Naive B cell (primary cell): ENCODE data around the gene TMEM139. TPM values are rescaled to one million over a fixed set of nuclear protein-coding genes. Genes with fewer than 3 reads are reported as not detected.
A peak's percentile ranks its signal among the peaks of the same experiment; 100 is the strongest.
"Not testable (repeated sequence)": the region's sequence is repeated elsewhere in the genome, so short reads cannot be mapped to it uniquely, and the experiment has no call there.

Source experiments
- ATAC-seq, 2 donors: fragments of 150-1000 bp; cut with Tn5 transposase; 2 replicates each; pipeline ENCODE4 v1.10.0; 2021; ENCODE audit warnings: low read depth in 2 of 2, mild to moderate bottlenecking in 2 of 2, moderate library complexity in 2 of 2
- DNase-seq: peaks from one replicate; pipeline ENCODE4 v3.0.0; 2022
- H3K27ac Mint-ChIP-seq, 6 donors: one replicate each; pipeline ENCODE4 v1.8.0; 2020 to 2022; ENCODE audit warnings: mild to moderate bottlenecking in 6 of 6, mixed read lengths in 6 of 6, moderate library complexity in 5 of 6, inconsistent platforms in 2 of 6
- H3K27me3 Mint-ChIP-seq, 3 donors: one replicate each; pipeline ENCODE4 v1.8.0; 2021 to 2022; ENCODE audit warnings: mixed read lengths in 3 of 3, mild to moderate bottlenecking in 1 of 3
- H3K36me3 Mint-ChIP-seq, 2 donors: one replicate each; pipeline ENCODE4 v1.8.0; 2020 to 2022; ENCODE audit warnings: mixed read lengths in 2 of 2, inconsistent platforms in 1 of 2, mild to moderate bottlenecking in 1 of 2
- H3K4me1 Mint-ChIP-seq, 3 donors: one replicate each; pipeline ENCODE4 v1.8.0; 2020 to 2022; ENCODE audit warnings: mixed read lengths in 3 of 3, inconsistent platforms in 1 of 3, mild to moderate bottlenecking in 1 of 3, moderate library complexity in 1 of 3
- H3K4me3 Mint-ChIP-seq, 8 donors: one replicate each; pipeline ENCODE4 v1.8.0; 2020 to 2022; ENCODE audit warnings: mild to moderate bottlenecking in 8 of 8, mixed read lengths in 8 of 8, moderate library complexity in 8 of 8, inconsistent platforms in 2 of 8
- H3K9me3 Mint-ChIP-seq, 7 donors: one replicate each; pipeline ENCODE4 v1.8.0; 2020 to 2022; ENCODE audit warnings: mixed read lengths in 7 of 7, mild to moderate bottlenecking in 5 of 7, inconsistent platforms in 2 of 7, moderate library complexity in 1 of 7
- polyA plus RNA-seq, 6 donors: library from polyadenylated mRNA; unstranded; fragments of 300-500 nt; fragmentation: Illumina TruSeq; gene quantifications; one replicate each; pipeline ENCODE4 v1.2.3, GENCODE V29; 2021; ENCODE audit warnings: low read depth in 6 of 6

TMEM139 gene
- polyA plus RNA-seq, 6 donors from 2014 or later: 0.32 TPM; not detected in 4

GRCh38 chr7:143263266-143264195, 21.2 kb upstream of the TMEM139 start, which contains the start of gene GSTK1:
Gene GSTK1 (plus strand): TSS chr7:143263441. CDS start chr7:143263514, 73 bp downstream.
- ATAC-seq: peak; percentile 88 to 92
- DNase-seq: peak; percentile 67
- Mint-ChIP-seq H3K4me1 (peaks cover 34 to 53% (median 37%) of the 10 kb centered on the region in 3 donors), H3K36me3 (no peaks in the 10 kb centered on the region), H3K4me3 (peak within 1 kb of the TSS; percentile 94 to 98 (median 96)), H3K27me3 (no peaks in the 10 kb centered on the region), H3K27ac (peak within 1 kb of the TSS; percentile 91 to 98 (median 92)), H3K9me3 (no peaks in the 10 kb centered on the region)

- peak overlapping the region; percentile 94 to 98 (median 96) for H3K4me3 Mint-ChIP-seq
- not testable (repeated sequence) for H3K27me3 Mint-ChIP-seq, DNase-seq, H3K9me3 Mint-ChIP-seq, ATAC-seq, H3K36me3 Mint-ChIP-seq
- H3K27ac Mint-ChIP-seq: peak overlapping the region; percentile 72 to 92 (median 90)
- H3K4me1 Mint-ChIP-seq: peaks cover 30 to 53% (median 33%) of the 10 kb centered on the region in 3 donors
Observed at GRCh38 chr7:143264196-143264568, 20.6 kb upstream of the TMEM139 start.

- Mint-ChIP-seq H3K4me3 (peak overlapping the region in 5 of 8 donors; percentile 7 to 95 (median 13)), H3K9me3 (no peaks in the 10 kb centered on the region), H3K27ac (peak overlapping the region in 3 of 6 donors; percentile 54 to 92 (median 54)), H3K36me3 (peaks cover 0 to 6% of the 10 kb centered on the region in 2 donors), H3K4me1 (peaks cover 27 to 50% (median 39%) of the 10 kb centered on the region in 3 donors), H3K27me3 (no peaks in the 10 kb centered on the region)
- ATAC-seq (no peak), DNase-seq (no peak)
Observed at GRCh38 chr7:143265017-143265693, 19.6 kb upstream of the TMEM139 start.

DNA sequence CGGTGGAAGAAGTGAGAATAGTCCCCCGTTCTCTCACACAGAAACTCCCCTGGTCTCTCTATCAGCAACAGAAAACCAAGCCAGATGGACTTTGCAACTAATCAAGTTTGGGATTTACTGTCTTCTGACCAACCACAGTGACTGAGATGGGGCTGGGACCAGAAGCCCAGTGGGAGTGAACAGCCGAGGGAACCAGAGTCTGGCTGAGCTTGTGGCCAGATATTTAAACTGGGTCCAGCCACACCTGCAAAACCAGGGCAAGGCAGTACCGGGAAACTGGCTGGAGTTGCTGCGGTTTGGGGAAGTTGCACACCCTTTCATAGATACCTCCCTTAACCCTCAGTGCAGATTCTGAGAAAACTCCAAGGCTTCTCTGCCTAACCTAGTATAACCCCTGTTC, 15.5 kb upstream of the TMEM139 start:
- H3K9me3 Mint-ChIP-seq: no peaks in the 10 kb centered on the region
- H3K27me3 Mint-ChIP-seq: no peaks in the 10 kb centered on the region
- ATAC-seq (no peak), DNase-seq (no peak)
- H3K27ac Mint-ChIP-seq: peak overlapping the region in 4 of 6 donors; percentile 57 to 87 (median 64)
- H3K4me3 Mint-ChIP-seq: no peak overlapping the region
- peaks cover 0 to 7% of the 10 kb centered on the region in 2 donors for H3K36me3 Mint-ChIP-seq
- peaks cover 16 to 30% (median 29%) of the 10 kb centered on the region in 3 donors for H3K4me1 Mint-ChIP-seq

DNA sequence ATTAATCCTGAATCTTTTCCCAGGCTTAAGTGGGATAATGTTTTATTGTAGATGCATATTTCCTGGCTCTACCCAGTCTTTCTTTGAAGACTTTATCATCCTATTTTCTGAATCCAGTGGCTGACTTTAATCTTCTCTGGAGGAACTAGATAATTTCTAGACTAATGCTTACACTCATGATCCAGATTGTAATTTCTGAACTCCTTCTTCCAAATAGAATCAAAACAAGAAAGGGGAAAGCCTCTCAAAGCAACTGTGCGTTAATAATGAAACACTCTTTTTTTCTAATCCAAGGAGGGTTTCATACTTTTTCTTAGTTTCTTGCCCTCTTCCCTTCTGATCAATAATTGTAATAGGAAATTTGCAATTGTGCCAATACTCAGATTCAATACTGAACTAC, 13.5 kb upstream of the TMEM139 start:
- Mint-ChIP-seq H3K9me3 (no peaks in the 10 kb centered on the region), H3K27me3 (no peaks in the 10 kb centered on the region), H3K36me3 (peaks cover 0 to 7% of the 10 kb centered on the region in 2 donors), H3K27ac (peak overlapping the region in 1 of 6 donors; percentile 62), H3K4me1 (peaks cover 4 to 16% (median 15%) of the 10 kb centered on the region in 3 donors), H3K4me3 (no peak overlapping the region)
- DNase-seq (no peak), ATAC-seq (no peak)

- Mint-ChIP-seq H3K4me3 (no peak overlapping the region), H3K27me3 (no peaks in the 10 kb centered on the region), H3K36me3 (peaks cover 0 to 7% of the 10 kb centered on the region in 2 donors), H3K4me1 (peaks cover 4 to 15% (median 13%) of the 10 kb centered on the region in 3 donors), H3K27ac (peak overlapping the region in 2 of 6 donors; percentile 16 to 38), H3K9me3 (no peaks in the 10 kb centered on the region)
- ATAC-seq (no peak), DNase-seq (no peak)
Observed at GRCh38 chr7:143272871-143273270, 11.9 kb upstream of the TMEM139 start.

DNA sequence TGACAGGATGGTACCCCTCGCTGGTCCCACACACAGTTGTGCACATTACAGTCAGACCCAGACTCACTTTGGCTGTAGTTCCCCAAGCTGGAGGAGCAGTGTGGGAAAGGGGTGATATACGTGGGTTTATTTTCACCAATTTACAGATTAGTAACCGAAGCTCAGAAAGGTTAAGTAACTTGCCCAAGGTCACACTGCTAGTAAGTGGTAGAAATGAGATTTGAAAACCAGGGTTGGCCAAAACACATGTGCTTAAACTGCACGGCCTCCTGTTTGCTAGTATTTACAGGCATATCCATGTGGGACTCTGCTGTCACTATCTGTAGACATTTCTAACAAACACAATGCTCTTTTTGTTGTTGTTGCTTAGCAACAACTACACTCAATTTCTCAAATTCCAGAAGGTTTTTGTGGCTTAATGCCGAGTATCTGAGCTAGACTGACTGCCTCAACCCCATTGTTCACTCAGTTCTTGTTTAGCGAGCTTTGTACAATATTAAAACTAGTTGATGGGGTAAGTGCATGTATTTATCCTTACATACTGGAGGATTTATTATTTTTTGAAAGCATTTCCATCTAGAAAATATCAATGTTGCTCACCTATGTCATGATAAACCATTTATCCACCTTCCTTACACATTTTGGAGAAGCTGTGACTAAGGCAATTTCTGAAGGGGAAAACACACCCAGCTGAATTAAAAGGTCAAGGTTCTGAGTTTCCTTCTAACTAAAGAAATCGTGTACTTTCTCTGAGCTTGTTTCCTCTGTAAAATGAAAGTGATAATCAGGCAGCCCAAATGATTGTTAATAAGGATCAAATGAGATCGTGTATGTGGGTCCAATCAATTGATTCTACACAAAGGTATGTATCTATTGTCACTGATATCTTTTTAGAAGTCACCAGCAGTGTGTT, 5.3 kb upstream of the TMEM139 start:
- Mint-ChIP-seq H3K27me3 (no peaks in the 10 kb centered on the region), H3K27ac (peak overlapping the region in 2 of 6 donors; percentile 71), H3K9me3 (no peaks in the 10 kb centered on the region), H3K36me3 (no peaks in the 10 kb centered on the region), H3K4me1 (peaks cover 22 to 33% (median 25%) of the 10 kb centered on the region in 3 donors), H3K4me3 (peak overlapping the region in 5 of 8 donors; percentile 5 to 35 (median 14))
- ATAC-seq (peak in 1 of 2 donors; percentile 27), DNase-seq (no peak)

- H3K36me3 Mint-ChIP-seq: no peaks in the 10 kb centered on the region
- no peaks in the 10 kb centered on the region for H3K27me3 Mint-ChIP-seq
- ATAC-seq: no peak
- H3K4me1 Mint-ChIP-seq: peaks cover 23 to 39% (median 25%) of the 10 kb centered on the region in 3 donors
- DNase-seq: no peak
- peak overlapping the region in 4 of 6 donors; percentile 54 to 81 (median 64) for H3K27ac Mint-ChIP-seq
- H3K4me3 Mint-ChIP-seq: peak overlapping the region in 3 of 8 donors; percentile 14 to 35 (median 14)
- H3K9me3 Mint-ChIP-seq: no peaks in the 10 kb centered on the region
Observed at GRCh38 chr7:143280160-143280559, 4.6 kb upstream of the TMEM139 start.

- no peaks in the 10 kb centered on the region for H3K27me3 Mint-ChIP-seq
- H3K4me1 Mint-ChIP-seq: peaks cover 23 to 39% (median 29%) of the 10 kb centered on the region in 3 donors
Observed at GRCh38 chr7:143280566-143280965, 4.2 kb upstream of the TMEM139 start.

DNA sequence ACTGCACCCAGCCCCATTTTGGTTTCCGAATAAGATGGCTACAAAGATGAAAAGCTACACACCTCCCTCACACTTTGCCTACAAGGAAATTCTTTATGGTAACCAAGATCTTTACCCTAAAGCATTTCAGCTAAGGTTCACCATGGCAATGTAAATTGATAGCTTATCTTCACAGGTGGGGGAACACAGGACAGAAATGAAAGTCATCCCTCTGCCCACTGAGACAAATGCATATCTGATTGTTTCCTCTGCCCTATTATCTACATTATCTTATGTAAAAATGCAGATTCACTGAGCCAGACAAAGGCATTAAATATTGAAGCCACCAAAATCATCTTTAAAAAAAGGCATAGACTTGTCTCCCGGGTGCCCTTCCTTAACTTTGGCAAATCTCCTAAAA, 3.2 kb upstream of the TMEM139 start:
- ATAC-seq: no peak
- Mint-ChIP-seq H3K27ac (no peak overlapping the region), H3K36me3 (no peaks in the 10 kb centered on the region), H3K4me1 (peaks cover 23 to 39% (median 30%) of the 10 kb centered on the region in 3 donors), H3K4me3 (no peak overlapping the region), H3K9me3 (no peaks in the 10 kb centered on the region), H3K27me3 (no peaks in the 10 kb centered on the region)
- DNase-seq: no peak

More at GRCh38 chr7:143280566-143280965, 4.2 kb upstream of the TMEM139 start:
- Mint-ChIP-seq H3K27ac (peak overlapping the region in 2 of 6 donors; percentile 54 to 71), H3K36me3 (no peaks in the 10 kb centered on the region), H3K9me3 (no peaks in the 10 kb centered on the region), H3K4me3 (no peak overlapping the region)
- ATAC-seq (no peak), DNase-seq (no peak)

DNA sequence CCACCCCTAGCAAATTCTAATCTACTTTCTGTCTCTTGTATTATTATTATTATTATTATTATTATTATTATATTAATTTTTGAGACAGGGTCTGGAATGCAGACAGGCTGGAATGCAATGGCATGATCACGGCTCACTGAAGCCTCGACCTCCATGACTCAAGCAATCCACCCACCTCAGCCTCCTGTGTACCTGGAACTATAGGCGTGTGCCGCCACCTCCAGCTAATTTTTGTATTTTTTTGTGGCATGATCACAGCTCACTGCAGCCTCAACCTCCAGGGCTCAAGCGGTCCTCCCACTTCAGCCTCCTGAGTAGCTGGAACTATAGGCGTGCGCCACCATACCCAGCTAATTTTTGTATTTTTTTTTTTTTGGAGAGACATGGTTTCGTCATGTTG, 2.6 kb upstream of the TMEM139 start:
- no peaks in the 10 kb centered on the region for H3K27me3 Mint-ChIP-seq
- H3K4me3 Mint-ChIP-seq: no peak overlapping the region
- no peak for DNase-seq
- H3K4me1 Mint-ChIP-seq: peaks cover 23 to 44% (median 30%) of the 10 kb centered on the region in 3 donors
- no peaks in the 10 kb centered on the region for H3K36me3 Mint-ChIP-seq
- no peak for ATAC-seq
- no peaks in the 10 kb centered on the region for H3K9me3 Mint-ChIP-seq
- no peak overlapping the region for H3K27ac Mint-ChIP-seq

DNA sequence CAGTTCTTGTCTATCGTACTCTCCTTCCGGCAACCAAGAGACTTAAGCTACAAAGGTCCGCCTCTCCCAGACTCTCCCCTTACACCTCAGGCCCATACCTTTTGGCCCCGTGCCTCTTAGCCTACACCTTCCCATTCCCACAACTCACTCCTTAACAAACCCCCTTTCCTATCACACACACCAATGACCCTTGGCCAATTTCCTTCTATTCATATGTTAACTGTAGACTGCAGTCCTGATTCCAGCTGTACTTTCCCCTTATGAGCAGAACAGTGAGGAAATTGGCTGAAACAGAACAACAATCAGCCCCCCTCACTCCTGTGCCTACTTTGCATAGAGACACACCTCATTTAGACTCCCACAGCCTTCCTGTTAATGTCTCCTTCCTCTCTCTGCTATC, 1.4 kb upstream of the TMEM139 start:
- H3K4me1 Mint-ChIP-seq: peaks cover 27 to 53% (median 40%) of the 10 kb centered on the region in 3 donors
- DNase-seq (no peak), ATAC-seq (peak in 1 of 2 donors; percentile 10)
- H3K27me3 Mint-ChIP-seq: no peaks in the 10 kb centered on the region
- H3K9me3 Mint-ChIP-seq: no peaks in the 10 kb centered on the region
- H3K4me3 Mint-ChIP-seq: peak overlapping the region in 7 of 8 donors; percentile 35 to 76 (median 74)
- no peaks in the 10 kb centered on the region for H3K36me3 Mint-ChIP-seq
- H3K27ac Mint-ChIP-seq: peak overlapping the region in 4 of 6 donors; percentile 26 to 89 (median 82)
